Heart left ventricle (tissue), 13 donors: ENCODE data around the gene PON1.

Experiments
- POLR2A ChIP-seq, 2 donors: fragments of 450-650 bp; IDR thresholded peaks; one replicate each; pipeline ENCODE4 v1.6.1; 2017; ENCODE audit warnings: antibody characterized with exemption in 2 of 2, mild to moderate bottlenecking in 2 of 2, moderate library complexity in 2 of 2
- TF ChIP-seq, protein P1 (sequence below), 12 donors: fragments of 200-600 bp; sonication (generic) in 4 of 12; IDR thresholded peaks; one replicate each; pipeline versions ENCODE4 v1.5.0 to v1.8.0; 2018 to 2022; ENCODE audit warnings: antibody characterized with exemption in 12 of 12, mild to moderate bottlenecking in 5 of 12
- donor health status: ischemic (EF 13 %, LVEDD 7.1; RV severe dilation, severe dysfunction).
- donor health status: DM: no; HTN: yes; CAD: no.
- donor health status: DM: no; HTN: no; CAD: no.
- donor health status: ischemic (EF 25% LVEDD 6.9; RV normal size, moderate dysfunction).
- donor health status: ischemic (EF 25% LVEDD 5.7; RV mildly dilated, moderate dysfunction).
- donor health status: ischemic (EF 35%, LVEDD 5.7; RV mildly dilated, moderate dysfunction).
- donor health status: nonischemic (EF 11% LVEDD 7.7; RV severe dilation, severe dysfunction).
- donor health status: DM: yes; HTN: yes; CAD: no.
- donor health status: PGD.
- donor health status: ischemic (EF 29% LVEDD 5.4; RV normal size, mild dysfunction).
- donor health status: nonischemic (EF 23%, LVEDD 6.1; RV moderate dilation, normal function).

DNA sequence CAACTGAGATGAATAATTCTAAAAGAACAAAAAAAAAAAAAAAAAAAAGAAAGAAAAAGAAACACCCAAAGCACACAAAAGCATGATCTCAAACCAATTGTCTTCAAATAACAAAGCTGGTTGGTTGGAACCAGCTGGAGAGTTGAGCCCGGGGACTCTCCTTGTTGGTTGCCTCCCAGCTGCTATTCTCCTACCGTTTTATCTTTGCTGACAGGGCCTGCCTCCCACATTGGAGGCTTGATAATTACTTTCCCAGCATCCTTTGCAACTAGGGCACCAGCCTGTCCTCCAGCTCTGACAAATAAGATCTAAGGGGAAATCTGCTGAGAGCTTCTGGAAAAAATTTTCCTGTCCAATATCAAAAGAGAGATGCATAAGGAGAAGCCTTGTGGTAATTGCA lies 6.8 kb downstream of the PON1 start:
- TF ChIP-seq, protein P1, sequence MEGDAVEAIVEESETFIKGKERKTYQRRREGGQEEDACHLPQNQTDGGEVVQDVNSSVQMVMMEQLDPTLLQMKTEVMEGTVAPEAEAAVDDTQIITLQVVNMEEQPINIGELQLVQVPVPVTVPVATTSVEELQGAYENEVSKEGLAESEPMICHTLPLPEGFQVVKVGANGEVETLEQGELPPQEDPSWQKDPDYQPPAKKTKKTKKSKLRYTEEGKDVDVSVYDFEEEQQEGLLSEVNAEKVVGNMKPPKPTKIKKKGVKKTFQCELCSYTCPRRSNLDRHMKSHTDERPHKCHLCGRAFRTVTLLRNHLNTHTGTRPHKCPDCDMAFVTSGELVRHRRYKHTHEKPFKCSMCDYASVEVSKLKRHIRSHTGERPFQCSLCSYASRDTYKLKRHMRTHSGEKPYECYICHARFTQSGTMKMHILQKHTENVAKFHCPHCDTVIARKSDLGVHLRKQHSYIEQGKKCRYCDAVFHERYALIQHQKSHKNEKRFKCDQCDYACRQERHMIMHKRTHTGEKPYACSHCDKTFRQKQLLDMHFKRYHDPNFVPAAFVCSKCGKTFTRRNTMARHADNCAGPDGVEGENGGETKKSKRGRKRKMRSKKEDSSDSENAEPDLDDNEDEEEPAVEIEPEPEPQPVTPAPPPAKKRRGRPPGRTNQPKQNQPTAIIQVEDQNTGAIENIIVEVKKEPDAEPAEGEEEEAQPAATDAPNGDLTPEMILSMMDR (IDR thresholded peaks at IDR 0.05): no peak
- no peak for TF ChIP-seq POLR2A (IDR thresholded peaks at IDR 0.05)
